OCI-LY3 (cell line): Measurements from ENCODE around the gene ZNF318.

Experiments
- H2AFZ ChIP-seq: fragments of 200-600, 300-600 bp; shearing (Covaris generic); 2 replicates; pipeline ENCODE4 v1.6.0; 2014; ENCODE audit warnings: antibody characterized with exemption, low read depth, low read length
- H3K27ac ChIP-seq: fragments of 200-600, 300-600 bp; sonication (generic); 2 replicates; pipeline ENCODE4 v1.5.1; 2014; ENCODE audit warnings: mild to moderate bottlenecking, low read length, moderate library complexity, mixed read lengths
- H3K27me3 ChIP-seq: fragments of 200-600, 300-600 bp; sonication (generic); 2 replicates; pipeline ENCODE4 v1.6.1; 2014; ENCODE audit warnings: low read depth, low read length, mixed read lengths
- H3K36me3 ChIP-seq: fragments of 200-600, 300-600 bp; sonication (generic); replicated peaks from 2 replicates; pipeline ENCODE3; 2014; ENCODE audit warnings: low read depth, low read length, mixed read lengths
- H3K4me1 ChIP-seq: fragments of 300-600, 200-600 bp; sonication (generic); 2 replicates; pipeline ENCODE4 v1.6.1; 2014; ENCODE audit warnings: low read length, mixed read lengths
- H3K4me2 ChIP-seq: fragments of 200-600, 300-600 bp; sonication (generic); 2 replicates; pipeline ENCODE4 v1.6.1; 2014; ENCODE audit warnings: low read length, mixed read lengths
- H3K4me3 ChIP-seq: fragments of 300-600, 200-600 bp; sonication (generic); 2 replicates; pipeline ENCODE4 v1.5.1; 2014; ENCODE audit warnings: antibody characterized with exemption, mild to moderate bottlenecking, low read length, moderate library complexity
- H3K79me2 ChIP-seq: fragments of 300-600, 200-600 bp; shearing (Covaris generic); 2 replicates; pipeline ENCODE4 v1.6.1; 2014; ENCODE audit warnings: mild to moderate bottlenecking, low read length, mixed read lengths
- H3K9ac ChIP-seq: fragments of 300-600, 200-600 bp; shearing (Covaris generic); 2 replicates; pipeline ENCODE4 v1.6.0; 2014; ENCODE audit warnings: mild to moderate bottlenecking, low read length, moderate library complexity
- H3K9me3 ChIP-seq: fragments of 200-600, 300-600 bp; shearing (Covaris generic); 2 replicates; pipeline ENCODE4 v1.6.1; 2014; ENCODE audit warnings: low read length, mixed read lengths; ENCODE audit not compliant: insufficient read depth
- H4K20me1 ChIP-seq: fragments of 200-600, 300-600 bp; sonication (generic); 2 replicates; pipeline ENCODE4 v1.6.1; 2016; ENCODE audit warnings: low read length, mixed read lengths; ENCODE audit not compliant: insufficient read depth
- CTCF ChIP-seq: fragments of 200-600, 300-600 bp; sonication (generic); IDR thresholded peaks from 2 replicates; pipeline ENCODE4 v1.5.1; 2014; ENCODE audit warnings: antibody characterized with exemption, low read length, low read depth
- EZH2phosphoT487 ChIP-seq: fragments of 200-600 bp; shearing (Covaris generic); IDR thresholded peaks from 2 replicates; pipeline ENCODE4 v1.6.1; 2018; ENCODE audit warnings: antibody characterized with exemption, mixed run types, low read depth

Gene ZNF318

GRCh38 chr6:43287717-43288679 is 81.4 kb downstream of the ZNF318 start:
- H3K27me3 ChIP-seq, result no peaks in the 10 kb centered on the region
- no peak overlapping the region for H3K9ac ChIP-seq
- H4K20me1 ChIP-seq, result no peaks in the 10 kb centered on the region
- no peaks in the 10 kb centered on the region for H3K36me3 ChIP-seq
- no peaks in the 10 kb centered on the region for H3K4me1 ChIP-seq
- no peak overlapping the region for H2AFZ ChIP-seq
- no peaks in the 10 kb centered on the region for H3K79me2 ChIP-seq
- no peaks in the 10 kb centered on the region for H3K9me3 ChIP-seq
- TF ChIP-seq EZH2phosphoT487 (no peak), CTCF (no peak)
- no peak overlapping the region for H3K4me3 ChIP-seq
- no peak overlapping the region for H3K27ac ChIP-seq
- no peak overlapping the region for H3K4me2 ChIP-seq

- H3K4me2 ChIP-seq, result no peak overlapping the region
- H3K27ac ChIP-seq, result no peak overlapping the region
These were observed 82.3 kb downstream of the ZNF318 start for GRCh38 chr6:43286980-43287716.

GRCh38 chr6:43286456-43286979 is 82.9 kb downstream of the ZNF318 start:
- Histone ChIP-seq H3K4me1 (no peaks in the 10 kb centered on the region), H3K79me2 (no peaks in the 10 kb centered on the region), H3K36me3 (no peaks in the 10 kb centered on the region), H4K20me1 (no peaks in the 10 kb centered on the region), H3K4me2 (no peak overlapping the region), H3K9me3 (no peaks in the 10 kb centered on the region), H3K27ac (no peak overlapping the region), H2AFZ (no peak overlapping the region), H3K4me3 (no peak overlapping the region), H3K9ac (no peak overlapping the region), H3K27me3 (0 out of 2 replicates have a peak, but pooled peaks cover 6% of the 10 kb centered on the region)
- TF ChIP-seq EZH2phosphoT487 (no peak), CTCF (no peak)

More at GRCh38 chr6:43286980-43287716, 82.3 kb downstream of the ZNF318 start:
- Histone ChIP-seq H3K79me2 (no peaks in the 10 kb centered on the region), H3K27me3 (0 out of 2 replicates have a peak, but pooled peaks cover 1% of the 10 kb centered on the region), H2AFZ (no peak overlapping the region), H4K20me1 (no peaks in the 10 kb centered on the region), H3K4me1 (no peaks in the 10 kb centered on the region), H3K9me3 (no peaks in the 10 kb centered on the region), H3K4me3 (no peak overlapping the region), H3K9ac (no peak overlapping the region), H3K36me3 (no peaks in the 10 kb centered on the region)
- TF ChIP-seq CTCF (no peak), EZH2phosphoT487 (no peak)
